Left lobe of liver (tissue), 2 donors: ENCODE measurements around the gene PLCD4. TPM values are rescaled to one million over a fixed set of nuclear protein-coding genes. Genes with fewer than 3 reads are reported as not detected.

ENCODE experiments used
- ATAC-seq: fragments of 200-7000 bp; cut with Tn5 transposase; one replicate; pipeline ENCODE4 v1.9.1; 2020; ENCODE audit warnings: mild to moderate bottlenecking, moderate library complexity
- DNase-seq: peaks from one replicate; pipeline ENCODE4 v3.0.0-alpha.2; 2020; ENCODE audit warnings: low spot score
- total RNA-seq: library from RNA; stranded (reverse); gene quantifications from one replicate; pipeline ENCODE4 v1.2.1, GENCODE V29; 2021
- donor health status: DM: no; HTN: no; CAD: no; lungs with moderate emphysema.
- donor health status: DM: no; HTN: yes; CAD: no.

PLCD4 gene
- total RNA-seq, 1 donor from 2014 or later = 0.43 TPM

- DNase-seq (no peak), ATAC-seq (no peak)
Measured at GRCh38 chr2:218662377-218662776, 54.7 kb downstream of the PLCD4 start.

GRCh38 chr2:218662827-218663226, 55.1 kb downstream of the PLCD4 start:
- no peak for DNase-seq
- no peak for ATAC-seq

DNA sequence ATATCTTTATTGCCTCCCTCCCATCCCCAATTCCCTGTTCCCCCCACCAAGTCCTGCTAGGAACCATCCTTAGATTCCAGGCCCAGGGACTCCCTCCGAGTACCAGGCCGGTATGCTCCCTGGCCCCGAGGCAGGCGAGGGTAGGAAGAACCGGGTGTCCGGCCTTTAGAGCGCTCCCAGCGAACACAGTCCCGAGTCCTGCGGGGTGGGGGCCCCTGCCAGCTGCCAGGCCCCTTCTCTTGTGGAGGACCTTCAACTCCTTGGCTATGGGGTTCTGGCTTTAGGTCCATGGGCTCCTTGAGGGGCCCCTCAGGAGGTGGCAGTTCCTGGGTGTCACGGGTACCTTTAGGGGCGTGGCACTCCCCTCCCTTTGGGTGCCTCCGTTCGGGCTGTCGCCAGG, 56.2 kb downstream of the PLCD4 start:
- DNase-seq (no peak), ATAC-seq (no peak)

DNA sequence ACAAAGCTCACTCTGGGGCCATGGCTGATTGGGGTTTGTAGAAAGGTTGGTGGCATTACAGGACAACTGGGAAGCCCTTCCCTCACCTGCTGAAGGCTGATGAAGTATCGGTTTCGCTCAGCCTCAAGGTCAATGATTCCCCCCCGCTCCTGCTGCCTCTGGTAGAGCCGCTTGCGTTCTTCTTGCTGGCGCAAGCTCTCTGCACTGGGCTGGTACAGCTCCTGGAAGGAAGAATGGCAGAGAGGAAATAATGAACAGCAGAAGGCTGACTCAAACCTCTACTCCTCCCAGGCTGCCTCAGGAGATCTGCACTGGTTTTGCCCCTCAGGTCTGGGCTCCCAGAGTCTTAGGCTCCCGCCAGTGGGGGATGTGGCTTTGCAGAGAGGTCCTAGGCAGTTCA, 57.0 kb downstream of the PLCD4 start:
- no peak for ATAC-seq
- DNase-seq = no peak

DNA sequence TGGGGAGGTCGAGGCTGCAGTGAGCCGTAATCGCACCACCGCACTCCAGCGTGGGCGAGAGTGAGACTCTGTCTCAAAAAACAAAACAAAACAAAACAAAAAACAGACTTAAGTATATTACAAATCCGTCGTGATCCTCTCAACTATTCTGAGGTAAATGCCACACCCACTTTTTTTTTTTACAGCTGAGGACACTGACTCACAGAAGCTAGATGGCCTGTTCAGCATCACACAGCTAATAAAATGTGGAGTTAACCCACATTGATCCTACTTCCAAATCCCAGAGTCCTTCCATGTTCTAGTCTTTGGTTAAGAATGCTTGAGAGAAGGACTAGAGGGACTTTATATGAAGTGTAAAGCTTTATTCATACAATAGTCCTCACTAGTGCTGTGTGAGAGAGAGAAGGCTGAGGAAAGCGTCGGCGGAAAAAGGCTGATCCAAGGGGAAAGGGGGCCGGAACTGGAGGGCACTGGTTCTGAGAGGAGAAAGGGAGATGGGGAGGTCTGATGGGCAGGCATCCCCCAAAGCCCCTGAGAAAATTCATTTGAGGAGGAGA, 63.5 kb downstream of the PLCD4 start:
- no peak for ATAC-seq
- DNase-seq = no peak

DNA sequence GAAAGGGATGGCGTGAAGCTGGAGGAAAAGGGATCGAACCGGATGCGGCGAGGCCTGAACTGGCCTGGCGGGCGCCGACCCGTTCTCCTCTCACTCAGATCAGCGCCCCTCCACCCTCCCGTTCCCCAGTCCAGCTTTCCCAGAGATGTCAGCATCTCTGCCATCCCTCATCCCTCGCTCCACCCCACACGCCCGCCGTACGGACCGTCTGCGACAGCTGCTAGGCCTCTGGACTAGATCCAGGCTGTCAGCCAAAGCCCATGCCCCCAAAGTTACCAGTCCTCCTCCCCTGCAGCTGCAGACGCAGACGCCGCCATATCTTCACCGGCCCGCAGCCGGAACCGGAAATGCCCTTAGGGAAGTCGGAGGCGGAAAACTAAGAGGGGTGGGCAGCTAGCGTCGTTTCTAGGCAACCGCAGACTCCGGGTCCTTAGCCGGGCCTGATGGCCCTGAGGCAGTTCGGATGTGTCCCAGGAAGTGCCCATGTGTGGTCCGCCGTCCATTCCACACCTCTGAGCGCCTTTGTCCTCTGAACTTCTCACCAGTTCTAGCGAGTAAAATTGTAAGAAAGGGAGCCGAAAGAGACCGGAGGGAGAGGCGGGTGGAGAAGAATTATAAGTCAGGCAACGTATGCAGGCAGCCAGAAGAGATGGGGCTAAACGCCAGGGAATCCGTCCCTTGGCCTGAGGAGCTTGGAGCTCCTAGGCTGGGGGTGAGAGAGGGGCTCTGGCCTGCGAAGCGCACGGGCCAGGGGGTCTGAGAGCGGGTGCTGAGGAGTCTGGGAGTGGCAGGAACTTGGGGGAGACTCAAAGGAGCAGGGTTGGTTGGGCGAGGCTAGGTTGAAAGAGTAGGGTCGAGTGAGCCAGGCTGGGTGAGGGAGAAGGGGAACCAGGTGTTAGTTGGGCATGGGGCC, 64.2 kb downstream of the PLCD4 start, which contains the start of the genes RNF25 and STK36:
Gene RNF25, minus strand, starts transcription at position 349 of the 913 bp plus-strand sequence. Its CDS starts 32 bp downstream, at position 317.
Gene STK36, plus strand, starts transcription at position 433 of the 913 bp plus-strand sequence. CDS start 744 bp downstream, outside the sequence.
- peak; percentile 98 for ATAC-seq
- peak; percentile 87 for DNase-seq

- DNase-seq (no peak), ATAC-seq (peak; percentile 31)
Measured at GRCh38 chr2:218679119-218679518, 71.4 kb downstream of the PLCD4 start.

DNA sequence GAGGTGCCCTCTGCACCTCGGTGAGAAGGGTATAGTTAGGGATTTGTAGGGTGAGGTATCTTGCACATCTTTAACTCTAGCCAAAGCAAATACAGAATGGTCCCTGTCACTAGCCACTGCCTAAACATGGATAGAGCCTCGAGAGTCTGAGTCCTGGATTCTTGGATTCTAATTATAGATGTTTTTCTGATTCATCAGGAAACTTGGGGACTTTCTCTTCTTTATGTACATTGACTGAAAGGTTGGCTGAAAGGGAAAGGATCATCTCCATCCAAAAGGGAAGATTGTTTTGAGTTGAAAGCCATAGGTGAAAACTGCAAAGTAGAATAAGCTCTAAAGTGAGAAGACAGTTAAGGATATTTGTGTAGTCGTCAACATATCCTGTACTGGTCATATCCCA, 72.4 kb downstream of the PLCD4 start:
- DNase-seq = no peak
- no peak for ATAC-seq

Other genes starting within 250 kb of the PLCD4 start
- 3.3 TPM for gene SLC11A1, start 225.6 kb upstream of the PLCD4 start, total RNA-seq
- gene CTDSP1, start 208.0 kb upstream of the PLCD4 start, total RNA-seq = 105 TPM
- gene VIL1, start 188.8 kb upstream of the PLCD4 start, total RNA-seq = 2.6 TPM
- 4.8 TPM for gene USP37, start 39.5 kb upstream of the PLCD4 start, total RNA-seq
- 14.1 TPM for gene CNOT9, start 39.1 kb upstream of the PLCD4 start, total RNA-seq
- gene ZNF142, start 51.7 kb downstream of the PLCD4 start, total RNA-seq = 9.8 TPM
- 38.7 TPM for gene BCS1L, start 51.8 kb downstream of the PLCD4 start, total RNA-seq
- 9.0 TPM for gene RNF25, start 64.1 kb downstream of the PLCD4 start, total RNA-seq
- gene STK36, start 64.2 kb downstream of the PLCD4 start, total RNA-seq = 16.0 TPM
- gene TTLL4, start 102.9 kb downstream of the PLCD4 start, total RNA-seq = 7.4 TPM
- 263 TPM for gene CYP27A1, start 174.2 kb downstream of the PLCD4 start, total RNA-seq
- not detected for gene PRKAG3, start 223.9 kb downstream of the PLCD4 start, total RNA-seq